ENCODE measurements around the gene HOOK1.
"Not testable (repeated sequence)": the region's sequence is repeated elsewhere in the genome, so short reads cannot be mapped to it uniquely, and the experiment has no call there.

Gene HOOK1

GRCh38 chr1:59897165-59897564, 82.4 kb downstream of the HOOK1 start:
- DNase-seq: no peak

GRCh38 chr1:59898927-59899326, 84.2 kb downstream of the HOOK1 start:
- no peak for DNase-seq

DNA sequence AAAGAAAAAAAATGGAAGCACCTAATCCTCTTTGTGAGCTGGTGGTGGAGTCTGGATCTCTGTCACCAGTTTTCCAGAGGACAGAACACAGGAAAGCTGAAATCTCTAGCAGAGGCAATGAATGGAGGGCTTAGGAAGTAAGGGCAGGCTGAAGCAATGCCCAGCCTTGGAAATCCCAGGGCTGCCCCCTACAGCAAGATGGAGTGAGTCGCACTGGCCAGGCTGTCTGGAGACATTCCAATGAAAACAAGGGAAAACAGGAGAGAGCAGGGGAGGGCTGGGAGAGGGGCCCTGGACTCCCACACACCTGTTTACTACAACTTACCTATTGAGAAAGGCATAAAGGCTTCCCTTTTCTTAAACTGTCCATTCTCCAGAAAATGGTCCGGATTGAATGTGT, 85.9 kb downstream of the HOOK1 start:
- DNase-seq: no peak

- no peak for DNase-seq
Measured at GRCh38 chr1:59901770-59902388, 87.1 kb downstream of the HOOK1 start.

- no peak for DNase-seq
Measured at GRCh38 chr1:59903141-59903754, 88.5 kb downstream of the HOOK1 start.

DNA sequence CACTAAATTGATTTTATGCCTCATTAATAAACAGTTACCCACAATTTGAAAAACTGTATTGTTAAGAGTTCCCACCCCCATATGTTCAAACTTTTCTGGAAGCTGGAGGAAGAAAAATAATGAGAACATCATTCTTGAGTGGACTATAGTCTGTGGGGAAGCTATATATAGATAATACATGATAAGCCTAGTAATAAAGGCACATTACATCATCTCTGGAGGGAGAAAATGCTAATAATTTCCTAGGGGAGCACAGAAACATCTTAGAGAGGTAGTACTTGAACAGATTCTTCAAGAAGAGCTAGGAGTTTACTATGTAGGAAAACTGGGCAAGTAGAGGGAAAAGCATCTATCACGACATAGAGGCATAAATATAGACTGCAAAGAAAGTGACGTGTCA, 92.2 kb downstream of the HOOK1 start:
- DNase-seq: no peak

- DNase-seq: no peak
Measured at GRCh38 chr1:59908084-59908483, 93.3 kb downstream of the HOOK1 start.

- DNase-seq: no peak
Measured at GRCh38 chr1:59908682-59909081, 93.9 kb downstream of the HOOK1 start.

DNA sequence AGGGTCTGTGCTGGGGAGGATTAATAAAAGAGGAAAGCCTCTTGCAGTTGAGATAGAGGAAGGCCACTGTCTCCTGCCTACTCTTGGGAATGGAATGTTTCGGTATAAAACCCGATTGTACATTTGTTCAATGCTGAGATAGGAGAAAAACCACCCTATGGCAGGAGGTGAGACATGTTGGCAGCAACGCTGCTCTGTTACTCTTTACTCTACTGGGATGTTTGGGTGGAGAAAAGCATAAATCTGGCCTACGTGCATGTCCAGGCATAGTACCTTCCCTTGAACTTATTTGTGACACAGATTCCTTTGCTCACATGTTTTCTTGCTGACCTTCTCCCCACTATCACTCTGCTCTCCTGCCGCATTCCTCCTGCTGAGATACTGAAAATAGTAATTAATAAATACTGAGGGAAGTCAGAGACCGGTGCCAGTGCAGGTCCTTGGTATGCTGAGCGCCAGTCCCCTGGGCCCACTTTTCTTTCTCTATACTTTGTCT, 100.1 kb downstream of the HOOK1 start:
- DNase-seq: not testable (repeated sequence)

DNA sequence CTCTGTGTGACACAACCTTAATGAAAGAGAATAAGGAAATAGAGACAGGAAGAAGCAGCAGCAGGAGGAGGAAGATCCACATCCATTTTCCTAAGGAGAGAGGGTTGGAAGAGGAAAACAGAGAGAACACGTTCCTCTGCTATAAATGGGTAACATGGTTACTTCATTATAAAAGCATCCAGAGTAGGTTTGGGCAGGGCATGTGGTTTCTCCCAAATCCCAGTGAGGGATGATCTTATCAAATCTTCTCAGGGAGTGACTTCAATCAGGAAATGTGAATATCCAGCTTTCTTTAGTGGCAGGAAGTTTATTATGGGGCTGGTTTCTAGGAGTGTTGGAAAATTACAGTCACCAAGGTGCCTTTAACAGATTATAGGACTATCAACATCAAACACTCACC, 100.8 kb downstream of the HOOK1 start:
- no peak for DNase-seq

DNA sequence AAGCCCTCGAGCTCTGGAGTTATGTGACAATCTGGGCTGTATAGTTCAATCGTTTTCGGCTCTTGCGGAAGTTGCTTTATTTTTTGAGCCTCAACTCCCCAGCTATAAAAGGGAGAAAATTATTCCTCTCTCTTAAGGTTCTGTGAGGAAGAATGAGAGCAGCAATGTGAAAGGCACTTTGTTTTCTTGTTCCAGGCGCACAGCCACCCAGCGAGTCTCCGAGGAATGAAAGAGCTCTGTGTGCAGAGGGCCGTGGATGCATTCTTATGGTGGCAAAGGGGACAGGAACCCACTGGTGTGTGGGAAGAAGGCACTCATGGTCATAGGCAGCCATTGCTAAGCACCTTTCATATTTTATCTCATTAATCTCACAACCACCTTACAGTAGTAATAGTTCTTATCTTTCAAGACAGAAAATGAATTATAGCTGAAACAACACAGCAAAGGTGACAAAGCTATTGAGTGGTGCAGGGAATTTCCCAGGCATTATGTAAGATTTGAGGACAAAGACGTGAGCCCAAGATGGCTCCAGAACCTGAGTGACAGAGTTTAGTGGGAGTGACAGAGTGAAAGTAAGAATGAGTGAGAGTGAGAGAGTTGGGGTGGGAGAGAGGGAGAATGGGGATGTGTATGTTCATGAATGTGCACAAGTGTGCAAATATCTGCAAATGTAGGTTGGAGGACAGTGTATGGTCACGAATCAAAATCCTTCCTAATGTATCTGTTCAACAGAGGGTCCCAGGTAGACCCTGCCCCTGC, 102.5 kb downstream of the HOOK1 start:
- no peak for DNase-seq

DNA sequence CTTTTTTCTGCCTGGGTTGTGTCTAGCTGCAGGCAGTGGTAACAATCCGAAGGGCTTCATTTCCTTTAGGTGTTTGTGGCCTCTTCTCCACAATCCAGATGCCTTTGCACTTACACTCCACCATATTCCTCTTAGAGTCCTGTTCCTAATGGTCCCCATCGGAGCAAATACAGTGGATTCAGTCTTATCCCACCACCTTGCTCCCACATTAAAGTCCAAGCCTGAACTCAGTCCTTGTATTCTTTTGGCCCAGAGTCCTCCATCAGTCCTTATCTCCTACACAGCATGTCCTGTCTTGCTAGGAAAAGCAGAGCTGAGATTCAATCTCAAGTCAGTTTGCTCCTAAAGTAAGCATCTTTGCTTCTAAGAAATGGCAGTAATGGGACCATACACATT, 103.0 kb downstream of the HOOK1 start:
- DNase-seq: no peak

- no peak for DNase-seq
Measured at GRCh38 chr1:59919746-59920145, 105.0 kb downstream of the HOOK1 start.

GRCh38 chr1:59921258-59921899, 106.6 kb downstream of the HOOK1 start:
- DNase-seq: not testable (repeated sequence)

DNA sequence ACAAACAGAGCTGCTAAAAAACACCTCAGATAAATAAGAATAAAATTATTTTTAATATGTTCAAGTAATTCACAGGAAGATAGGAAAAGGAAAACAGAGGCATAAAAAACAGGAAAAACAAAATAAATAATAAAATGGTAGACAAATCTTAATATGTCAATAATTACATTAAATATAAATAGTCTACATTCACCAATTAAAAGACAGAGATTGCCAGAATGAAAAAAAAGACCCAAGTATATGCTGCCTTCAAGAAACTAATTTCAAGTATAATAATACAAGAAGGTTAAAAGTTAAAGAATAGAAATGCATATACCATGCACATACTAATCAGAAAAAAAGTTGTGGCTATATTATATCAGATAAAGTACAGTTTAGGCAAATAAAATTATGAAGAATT, 109.9 kb downstream of the HOOK1 start:
- no peak for DNase-seq

All from GF-D8 (cell line).